DMS79 (cell line): ENCODE results near the gene SH3BGRL2.
"Not testable (repeated sequence)": the region's sequence is repeated elsewhere in the genome, so short reads cannot be mapped to it uniquely, and the experiment has no call there.

Experiments
- DNase-seq: peaks from one replicate; lab custom pipeline; 2025; lab: John Stamatoyannopoulos, UW

The SH3BGRL2 gene

DNA sequence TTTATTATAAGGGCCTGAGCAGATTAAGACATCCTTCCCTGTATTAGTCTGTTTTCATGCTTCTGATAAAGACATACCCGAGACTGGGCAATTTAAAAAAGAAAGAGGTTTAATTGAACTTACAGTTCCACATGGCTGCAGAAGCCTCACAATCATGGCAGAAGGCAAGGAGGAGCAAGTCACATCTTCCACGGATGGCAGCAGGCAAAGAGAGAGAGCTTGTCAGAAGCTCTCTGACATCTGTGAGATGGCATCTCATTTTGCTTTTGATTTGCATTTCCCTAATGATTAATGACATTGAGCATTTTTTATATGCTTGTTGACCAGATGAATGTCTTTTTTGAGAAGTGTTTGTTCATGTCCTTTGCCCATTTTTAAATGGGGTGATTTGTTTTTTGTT is 114.2 kb downstream of the SH3BGRL2 start:
- DNase-seq = not testable (repeated sequence)

DNA sequence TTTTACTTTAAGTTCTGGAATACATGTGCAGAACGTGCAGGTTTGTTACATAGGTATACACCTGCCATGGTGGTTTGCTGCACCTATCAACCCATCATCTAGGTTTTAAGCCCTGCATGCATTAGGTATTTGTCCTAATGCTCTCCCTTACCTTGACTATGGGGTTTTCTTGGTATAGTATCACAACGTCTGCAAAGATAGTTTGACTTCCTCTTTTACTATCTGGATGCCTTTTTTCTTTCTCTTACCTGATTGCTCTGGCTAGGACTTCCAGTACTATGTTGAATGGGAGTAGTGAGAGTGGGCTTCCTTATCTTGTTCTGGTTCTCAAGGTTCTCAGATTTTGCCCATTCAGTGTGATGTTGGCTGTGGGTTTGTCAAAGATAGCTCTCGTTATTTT is 115.2 kb downstream of the SH3BGRL2 start:
- DNase-seq = not testable (repeated sequence)

DNA sequence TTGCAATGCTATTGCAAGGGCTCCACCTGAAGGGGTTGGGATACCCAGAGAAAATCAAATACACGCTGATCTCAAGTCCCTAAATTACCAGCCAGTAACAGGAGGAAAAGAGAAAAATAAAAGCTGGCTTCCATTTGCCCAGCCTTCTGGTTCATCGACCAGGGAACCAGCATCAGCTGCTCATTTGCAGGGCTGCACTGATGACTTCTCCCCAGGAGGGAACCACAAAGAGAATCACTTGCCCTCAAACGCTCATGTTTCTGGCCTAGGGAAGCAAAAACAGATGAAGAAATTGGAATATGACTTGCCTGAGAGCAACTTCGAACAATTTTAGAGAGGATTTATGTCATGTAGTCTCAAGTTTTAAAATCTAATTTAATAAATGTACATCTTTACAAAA is 119.7 kb downstream of the SH3BGRL2 start:
- DNase-seq = peak; percentile 65
